HEK293 (cell line): ENCODE data around the gene BCKDHB.
A peak's percentile ranks its signal among the peaks of the same experiment; 100 is the strongest.

Experiments
- CTCF ChIA-PET: fragments of 350-600 bp; formaldehyde crosslinking; extraction: SDS; loops from one replicate; lab custom pipeline; 2021; ENCODE audit warnings: antibody characterized with exemption; lab: Yijun Ruan, JAX
- POLR2A ChIA-PET: fragments of 300-600 bp; formaldehyde crosslinking; extraction: SDS; loops from one replicate; lab custom pipeline; 2020; ENCODE audit warnings: antibody characterized with exemption, inconsistent platforms; lab: Yijun Ruan, JAX
- H3K27ac ChIP-seq: fragments of 200-500 bp; sonication (Bioruptor generic); 2 replicates; pipeline ENCODE4 v1.5.1; 2014; ENCODE audit warnings: low read depth, low read length, control low read depth, inconsistent platforms; ENCODE audit errors: extremely low read depth
- H3K36me3 ChIP-seq, 2 experiments: fragments of 200-500 bp in 1 of 2; sonication (Bioruptor generic) in 1 of 2; 1 replicate in 1 of 2; 2 replicates in 1 of 2; pipeline ENCODE4 v1.5.1; 2014 to 2017; ENCODE audit warnings: inconsistent platforms in 2 of 2, low read length in 2 of 2; ENCODE audit not compliant: control insufficient read depth in 2 of 2, insufficient read depth in 1 of 2
- H3K4me1 ChIP-seq: fragments of 200-500 bp; sonication (Bioruptor generic); 2 replicates; pipeline ENCODE4 v1.5.1; 2014; ENCODE audit warnings: mild to moderate bottlenecking, low read length, inconsistent platforms; ENCODE audit not compliant: control insufficient read depth, insufficient read depth
- H3K4me3 ChIP-seq: 2 replicates; pipeline ENCODE4 v1.5.1; 2011; ENCODE audit warnings: low read depth, mild to moderate bottlenecking, control low read depth, low read length, moderate library complexity
- H3K9me3 ChIP-seq: fragments of 200-500 bp; sonication (Bioruptor generic); 2 replicates; pipeline ENCODE4 v1.5.1; 2014; ENCODE audit warnings: low read depth, low read length, inconsistent platforms; ENCODE audit not compliant: control insufficient read depth, insufficient read depth
- BCL11B ChIP-seq: fragments of 450-650 bp; formaldehyde crosslinking; IDR thresholded peaks from 2 replicates; pipeline ENCODE4 v1.5.1; 2016; ENCODE audit warnings: low read depth, missing biosample characterization, missing genetic modification characterization
- FEZF1 ChIP-seq: fragments of 450-650 bp; formaldehyde crosslinking; IDR thresholded peaks from 2 replicates; pipeline ENCODE4 v1.5.1; 2016; ENCODE audit warnings: missing biosample characterization, missing genetic modification characterization
- GLI2 ChIP-seq: fragments of 450-650 bp; formaldehyde crosslinking; IDR thresholded peaks from 2 replicates; pipeline ENCODE4; 2017; ENCODE audit warnings: missing biosample characterization, missing genetic modification characterization, low read depth, borderline replicate concordance
- GLI4 ChIP-seq: fragments of 450-650 bp; formaldehyde crosslinking; IDR thresholded peaks from 2 replicates; pipeline ENCODE4 v1.5.1; 2016; ENCODE audit warnings: missing biosample characterization, missing genetic modification characterization
- OSR2 ChIP-seq: fragments of 450-650 bp; formaldehyde crosslinking; IDR thresholded peaks from 2 replicates; pipeline ENCODE4 v1.5.1; 2016; ENCODE audit warnings: missing biosample characterization, missing genetic modification characterization
- SP7 ChIP-seq: fragments of 450-650 bp; formaldehyde crosslinking; IDR thresholded peaks from 2 replicates; pipeline ENCODE4 v1.5.1; 2016; ENCODE audit warnings: missing biosample characterization, missing genetic modification characterization
- WT1 ChIP-seq: fragments of 450-650 bp; formaldehyde crosslinking; IDR thresholded peaks from 2 replicates; pipeline ENCODE4 v1.5.1; 2016; ENCODE audit warnings: missing biosample characterization, missing genetic modification characterization
- ZBTB17 ChIP-seq: fragments of 450-650 bp; formaldehyde crosslinking; IDR thresholded peaks from 2 replicates; pipeline ENCODE4 v1.5.1; 2016; ENCODE audit warnings: missing biosample characterization, missing genetic modification characterization
- ZFP37 ChIP-seq: fragments of 450-650 bp; formaldehyde crosslinking; IDR thresholded peaks from 2 replicates; pipeline ENCODE4 v1.5.1; 2016; ENCODE audit warnings: missing biosample characterization, missing genetic modification characterization
- ZNF138 ChIP-seq: fragments of 450-650 bp; formaldehyde crosslinking; IDR thresholded peaks from 2 replicates; pipeline ENCODE4 v1.5.1; 2016; ENCODE audit warnings: missing biosample characterization, missing genetic modification characterization, borderline replicate concordance
- ZNF155 ChIP-seq: fragments of 450-650 bp; formaldehyde crosslinking; IDR thresholded peaks from 2 replicates; pipeline ENCODE4 v1.5.1; 2016; ENCODE audit warnings: missing biosample characterization, missing genetic modification characterization
- ZNF311 ChIP-seq: fragments of 450-650 bp; formaldehyde crosslinking; IDR thresholded peaks from 2 replicates; pipeline ENCODE4 v1.5.1; 2017; ENCODE audit warnings: missing biosample characterization, missing genetic modification characterization, borderline replicate concordance
- ZNF324 ChIP-seq: fragments of 450-650 bp; formaldehyde crosslinking; IDR thresholded peaks from 2 replicates; pipeline ENCODE4 v1.5.1; 2016; ENCODE audit warnings: missing biosample characterization, missing genetic modification characterization
- ZNF335 ChIP-seq: fragments of 450-650 bp; formaldehyde crosslinking; conservative IDR thresholded peaks from 2 replicates; pipeline ENCODE4 v1.5.1; 2016; ENCODE audit warnings: missing biosample characterization, missing genetic modification characterization
- ZNF341 ChIP-seq: fragments of 450-650 bp; formaldehyde crosslinking; IDR thresholded peaks from 2 replicates; pipeline ENCODE4; 2016; ENCODE audit warnings: low read depth, missing biosample characterization, missing genetic modification characterization
- ZNF354C ChIP-seq: fragments of 450-650 bp; formaldehyde crosslinking; IDR thresholded peaks from 2 replicates; pipeline ENCODE4 v1.5.1; 2016; ENCODE audit warnings: missing biosample characterization, missing genetic modification characterization, low read depth, borderline replicate concordance
- ZNF404 ChIP-seq: fragments of 450-650 bp; formaldehyde crosslinking; IDR thresholded peaks from 2 replicates; pipeline ENCODE4 v1.5.1; 2017; ENCODE audit warnings: missing biosample characterization, missing genetic modification characterization
- ZNF555 ChIP-seq: fragments of 450-650 bp; formaldehyde crosslinking; conservative IDR thresholded peaks from 2 replicates; pipeline ENCODE4 v1.5.1; 2017; ENCODE audit warnings: missing biosample characterization, mild to moderate bottlenecking, missing genetic modification characterization, inconsistent platforms
- ZNF621 ChIP-seq: fragments of 450-650 bp; formaldehyde crosslinking; IDR thresholded peaks from 2 replicates; pipeline ENCODE4 v1.5.1; 2017; ENCODE audit warnings: missing biosample characterization, missing genetic modification characterization
- ZNF776 ChIP-seq: fragments of 450-650 bp; formaldehyde crosslinking; IDR thresholded peaks from 2 replicates; pipeline ENCODE4 v1.5.0; 2017; ENCODE audit warnings: missing biosample characterization, missing genetic modification characterization, borderline replicate concordance
- ZNF777 ChIP-seq: fragments of 450-650 bp; formaldehyde crosslinking; IDR thresholded peaks from 2 replicates; pipeline ENCODE4 v1.5.1; 2017; ENCODE audit warnings: missing biosample characterization, missing genetic modification characterization, borderline replicate concordance
- ZSCAN16 ChIP-seq: fragments of 450-650 bp; formaldehyde crosslinking; IDR thresholded peaks from 2 replicates; pipeline ENCODE4 v1.5.1; 2016; ENCODE audit warnings: missing biosample characterization, missing genetic modification characterization
- TF ChIP-seq, protein P1 (sequence below): fragments of 450-650 bp; formaldehyde crosslinking; optimal IDR thresholded peaks from 2 replicates; pipeline ENCODE3; 2016; ENCODE audit warnings: missing biosample characterization, mild to moderate bottlenecking, missing genetic modification characterization
- TF ChIP-seq, protein P2 (sequence below): fragments of 450-650 bp; IDR thresholded peaks from 2 replicates; pipeline ENCODE4 v1.5.1; 2018; ENCODE audit warnings: missing biosample characterization, mild to moderate bottlenecking, missing genetic modification characterization
- TF ChIP-seq, protein P3 (sequence below): sonication (generic); formaldehyde crosslinking; IDR thresholded peaks from 2 replicates; pipeline ENCODE4 v1.8.1; 2022; ENCODE audit warnings: mild to moderate bottlenecking, moderate library complexity, missing genetic modification reagents
- TF ChIP-seq, protein P4 (sequence below): fragments of 450-650 bp; formaldehyde crosslinking; IDR thresholded peaks from 2 replicates; pipeline ENCODE4 v1.5.1; 2017; ENCODE audit warnings: missing biosample characterization, missing genetic modification characterization
- TF ChIP-seq, protein P5 (sequence below): fragments of 450-650 bp; formaldehyde crosslinking; IDR thresholded peaks from 2 replicates; pipeline ENCODE4 v1.5.1; 2016; ENCODE audit warnings: missing biosample characterization, missing genetic modification characterization
- TF ChIP-seq, protein P6 (sequence below): fragments of 450-650 bp; formaldehyde crosslinking; IDR thresholded peaks from 2 replicates; pipeline ENCODE4 v1.5.1; 2016; ENCODE audit warnings: missing biosample characterization, missing genetic modification characterization

The BCKDHB gene

DNA sequence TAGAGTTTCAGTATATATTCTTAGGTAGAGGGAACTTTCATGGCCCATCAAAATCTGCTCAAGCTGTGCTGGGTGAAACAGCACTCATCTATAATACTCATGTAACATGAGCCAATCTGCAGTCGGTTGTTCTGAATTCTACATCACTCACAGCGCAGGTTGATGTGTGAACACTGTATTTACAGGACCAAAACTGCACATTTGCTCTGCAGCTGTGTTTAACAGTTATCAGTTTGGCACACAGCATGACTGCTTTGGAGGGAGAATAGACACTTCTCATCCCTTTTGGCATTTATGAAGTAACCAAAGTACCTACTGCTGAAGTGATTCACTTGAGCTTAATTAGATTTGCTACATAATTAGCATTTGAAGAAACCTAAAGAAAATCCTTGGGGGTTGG lies 225.1 kb downstream of the BCKDHB start:
- no peak overlapping the region for H3K27ac ChIP-seq
- POLR2A ChIA-PET = no interaction called here
- H3K9me3 ChIP-seq = no peaks in the 10 kb centered on the region
- peaks cover 15% of the 10 kb centered on the region; the same call in 1 of the 2 replicates for H3K4me1 ChIP-seq
- no peak overlapping the region for H3K4me3 ChIP-seq
- CTCF ChIA-PET = no interaction called here
- no peaks in the 10 kb centered on the region for H3K36me3 ChIP-seq
- TF ChIP-seq ZNF776 = no peak
- TF ChIP-seq FEZF1 (tag by site-specific recombination) = peak; percentile 50
- no peak for TF ChIP-seq ZNF621 (tag by site-specific recombination)
- no peak for TF ChIP-seq OSR2
- TF ChIP-seq ZNF138 = no peak
- no peak for TF ChIP-seq ZNF404
- no peak for TF ChIP-seq ZNF354C
- TF ChIP-seq GLI2 (tag by site-specific recombination) = no peak
- TF ChIP-seq ZNF311 (tag by site-specific recombination) = no peak
- TF ChIP-seq, protein P1, sequence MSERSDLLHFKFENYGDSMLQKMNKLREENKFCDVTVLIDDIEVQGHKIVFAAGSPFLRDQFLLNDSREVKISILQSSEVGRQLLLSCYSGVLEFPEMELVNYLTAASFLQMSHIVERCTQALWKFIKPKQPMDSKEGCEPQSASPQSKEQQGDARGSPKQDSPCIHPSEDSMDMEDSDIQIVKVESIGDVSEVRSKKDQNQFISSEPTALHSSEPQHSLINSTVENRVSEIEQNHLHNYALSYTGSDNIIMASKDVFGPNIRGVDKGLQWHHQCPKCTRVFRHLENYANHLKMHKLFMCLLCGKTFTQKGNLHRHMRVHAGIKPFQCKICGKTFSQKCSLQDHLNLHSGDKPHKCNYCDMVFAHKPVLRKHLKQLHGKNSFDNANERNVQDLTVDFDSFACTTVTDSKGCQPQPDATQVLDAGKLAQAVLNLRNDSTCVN (tag by site-specific recombination) = no peak
- TF ChIP-seq, protein P2, sequence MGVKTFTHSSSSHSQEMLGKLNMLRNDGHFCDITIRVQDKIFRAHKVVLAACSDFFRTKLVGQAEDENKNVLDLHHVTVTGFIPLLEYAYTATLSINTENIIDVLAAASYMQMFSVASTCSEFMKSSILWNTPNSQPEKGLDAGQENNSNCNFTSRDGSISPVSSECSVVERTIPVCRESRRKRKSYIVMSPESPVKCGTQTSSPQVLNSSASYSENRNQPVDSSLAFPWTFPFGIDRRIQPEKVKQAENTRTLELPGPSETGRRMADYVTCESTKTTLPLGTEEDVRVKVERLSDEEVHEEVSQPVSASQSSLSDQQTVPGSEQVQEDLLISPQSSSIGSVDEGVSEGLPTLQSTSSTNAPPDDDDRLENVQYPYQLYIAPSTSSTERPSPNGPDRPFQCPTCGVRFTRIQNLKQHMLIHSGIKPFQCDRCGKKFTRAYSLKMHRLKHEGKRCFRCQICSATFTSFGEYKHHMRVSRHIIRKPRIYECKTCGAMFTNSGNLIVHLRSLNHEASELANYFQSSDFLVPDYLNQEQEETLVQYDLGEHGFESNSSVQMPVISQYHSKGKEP = peak; percentile 87
- TF ChIP-seq ZFP37 (tag by site-specific recombination) = no peak
- TF ChIP-seq, protein P3, sequence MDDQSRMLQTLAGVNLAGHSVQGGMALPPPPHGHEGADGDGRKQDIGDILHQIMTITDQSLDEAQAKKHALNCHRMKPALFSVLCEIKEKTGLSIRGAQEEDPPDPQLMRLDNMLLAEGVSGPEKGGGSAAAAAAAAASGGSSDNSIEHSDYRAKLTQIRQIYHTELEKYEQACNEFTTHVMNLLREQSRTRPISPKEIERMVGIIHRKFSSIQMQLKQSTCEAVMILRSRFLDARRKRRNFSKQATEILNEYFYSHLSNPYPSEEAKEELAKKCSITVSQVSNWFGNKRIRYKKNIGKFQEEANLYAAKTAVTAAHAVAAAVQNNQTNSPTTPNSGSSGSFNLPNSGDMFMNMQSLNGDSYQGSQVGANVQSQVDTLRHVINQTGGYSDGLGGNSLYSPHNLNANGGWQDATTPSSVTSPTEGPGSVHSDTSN = no peak
- TF ChIP-seq ZNF324 (tag by site-specific recombination) = no peak
- no peak for TF ChIP-seq ZNF341 (tag by site-specific recombination)
- no peak for TF ChIP-seq ZNF555 (tag by site-specific recombination)
- no peak for TF ChIP-seq ZSCAN16 (tag by site-specific recombination)
- peak; percentile 61 for TF ChIP-seq SP7
- peak; percentile 75 for TF ChIP-seq ZBTB17
- no peak for TF ChIP-seq ZNF777 (tag by site-specific recombination)
- TF ChIP-seq, protein P4, sequence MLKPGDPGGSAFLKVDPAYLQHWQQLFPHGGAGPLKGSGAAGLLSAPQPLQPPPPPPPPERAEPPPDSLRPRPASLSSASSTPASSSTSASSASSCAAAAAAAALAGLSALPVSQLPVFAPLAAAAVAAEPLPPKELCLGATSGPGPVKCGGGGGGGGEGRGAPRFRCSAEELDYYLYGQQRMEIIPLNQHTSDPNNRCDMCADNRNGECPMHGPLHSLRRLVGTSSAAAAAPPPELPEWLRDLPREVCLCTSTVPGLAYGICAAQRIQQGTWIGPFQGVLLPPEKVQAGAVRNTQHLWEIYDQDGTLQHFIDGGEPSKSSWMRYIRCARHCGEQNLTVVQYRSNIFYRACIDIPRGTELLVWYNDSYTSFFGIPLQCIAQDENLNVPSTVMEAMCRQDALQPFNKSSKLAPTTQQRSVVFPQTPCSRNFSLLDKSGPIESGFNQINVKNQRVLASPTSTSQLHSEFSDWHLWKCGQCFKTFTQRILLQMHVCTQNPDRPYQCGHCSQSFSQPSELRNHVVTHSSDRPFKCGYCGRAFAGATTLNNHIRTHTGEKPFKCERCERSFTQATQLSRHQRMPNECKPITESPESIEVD (tag by site-specific recombination) = peak; percentile 71
- TF ChIP-seq, protein P5, sequence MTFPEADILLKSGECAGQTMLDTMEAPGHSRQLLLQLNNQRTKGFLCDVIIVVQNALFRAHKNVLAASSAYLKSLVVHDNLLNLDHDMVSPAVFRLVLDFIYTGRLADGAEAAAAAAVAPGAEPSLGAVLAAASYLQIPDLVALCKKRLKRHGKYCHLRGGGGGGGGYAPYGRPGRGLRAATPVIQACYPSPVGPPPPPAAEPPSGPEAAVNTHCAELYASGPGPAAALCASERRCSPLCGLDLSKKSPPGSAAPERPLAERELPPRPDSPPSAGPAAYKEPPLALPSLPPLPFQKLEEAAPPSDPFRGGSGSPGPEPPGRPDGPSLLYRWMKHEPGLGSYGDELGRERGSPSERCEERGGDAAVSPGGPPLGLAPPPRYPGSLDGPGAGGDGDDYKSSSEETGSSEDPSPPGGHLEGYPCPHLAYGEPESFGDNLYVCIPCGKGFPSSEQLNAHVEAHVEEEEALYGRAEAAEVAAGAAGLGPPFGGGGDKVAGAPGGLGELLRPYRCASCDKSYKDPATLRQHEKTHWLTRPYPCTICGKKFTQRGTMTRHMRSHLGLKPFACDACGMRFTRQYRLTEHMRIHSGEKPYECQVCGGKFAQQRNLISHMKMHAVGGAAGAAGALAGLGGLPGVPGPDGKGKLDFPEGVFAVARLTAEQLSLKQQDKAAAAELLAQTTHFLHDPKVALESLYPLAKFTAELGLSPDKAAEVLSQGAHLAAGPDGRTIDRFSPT (tag by site-specific recombination) = no peak
- TF ChIP-seq WT1 (tag by site-specific recombination) = peak; percentile 35; the same call in 1 of the 2 replicates
- TF ChIP-seq, protein P6, sequence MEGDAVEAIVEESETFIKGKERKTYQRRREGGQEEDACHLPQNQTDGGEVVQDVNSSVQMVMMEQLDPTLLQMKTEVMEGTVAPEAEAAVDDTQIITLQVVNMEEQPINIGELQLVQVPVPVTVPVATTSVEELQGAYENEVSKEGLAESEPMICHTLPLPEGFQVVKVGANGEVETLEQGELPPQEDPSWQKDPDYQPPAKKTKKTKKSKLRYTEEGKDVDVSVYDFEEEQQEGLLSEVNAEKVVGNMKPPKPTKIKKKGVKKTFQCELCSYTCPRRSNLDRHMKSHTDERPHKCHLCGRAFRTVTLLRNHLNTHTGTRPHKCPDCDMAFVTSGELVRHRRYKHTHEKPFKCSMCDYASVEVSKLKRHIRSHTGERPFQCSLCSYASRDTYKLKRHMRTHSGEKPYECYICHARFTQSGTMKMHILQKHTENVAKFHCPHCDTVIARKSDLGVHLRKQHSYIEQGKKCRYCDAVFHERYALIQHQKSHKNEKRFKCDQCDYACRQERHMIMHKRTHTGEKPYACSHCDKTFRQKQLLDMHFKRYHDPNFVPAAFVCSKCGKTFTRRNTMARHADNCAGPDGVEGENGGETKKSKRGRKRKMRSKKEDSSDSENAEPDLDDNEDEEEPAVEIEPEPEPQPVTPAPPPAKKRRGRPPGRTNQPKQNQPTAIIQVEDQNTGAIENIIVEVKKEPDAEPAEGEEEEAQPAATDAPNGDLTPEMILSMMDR (tag by site-specific recombination) = no peak
- no peak for TF ChIP-seq GLI4 (tag by site-specific recombination)
- no peak for TF ChIP-seq ZNF335
- no peak for TF ChIP-seq ZNF155 (tag by site-specific recombination)
- TF ChIP-seq BCL11B (tag by site-specific recombination) = no peak
